Activated gamma-delta T cell treated with anti-CD3 and anti-CD28 coated beads, Interleukin-2, amount 50 U/mL, for 16 hours (primary cell): ENCODE data around the gene ZNF804B.

Experiments used
- DNase-seq: peaks from one replicate; pipeline ENCODE4 v3.0.0-alpha.2; 2020; ENCODE audit warnings: low read depth

The ZNF804B gene

GRCh38 chr7:88759230-88760135 lies at the start of gene ZNF804B:
Gene ZNF804B (plus strand): TSS chr7:88759700. CDS start chr7:88759977, 277 bp downstream.
- no peak for DNase-seq

- no peak for DNase-seq
Measured at GRCh38 chr7:88735920-88736319, 23.6 kb upstream of the ZNF804B start.

- DNase-seq: no peak
Measured at GRCh38 chr7:88737632-88738031, 21.9 kb upstream of the ZNF804B start.

- DNase-seq: no peak
Measured at GRCh38 chr7:88746126-88746525, 13.4 kb upstream of the ZNF804B start.

GRCh38 chr7:88756802-88757201 lies 2.7 kb upstream of the ZNF804B start:
- no peak for DNase-seq

- DNase-seq: no peak
Measured at GRCh38 chr7:88757371-88757770, 2.1 kb upstream of the ZNF804B start.

- no peak for DNase-seq
Measured at GRCh38 chr7:88758381-88759229, 895 bp upstream of the ZNF804B start.

GRCh38 chr7:88760136-88760515 lies 626 bp downstream of the ZNF804B start:
- DNase-seq: no peak

GRCh38 chr7:88761779-88762178 lies 2.3 kb downstream of the ZNF804B start:
- DNase-seq: no peak

- no peak for DNase-seq
Measured at GRCh38 chr7:88771417-88771816, 11.9 kb downstream of the ZNF804B start.

- DNase-seq: no peak
Measured at GRCh38 chr7:88772776-88773175, 13.3 kb downstream of the ZNF804B start.

- no peak for DNase-seq
Measured at GRCh38 chr7:88775838-88776237, 16.3 kb downstream of the ZNF804B start.

GRCh38 chr7:88787777-88788176 lies 28.3 kb downstream of the ZNF804B start:
- no peak for DNase-seq

- DNase-seq: no peak
Measured at GRCh38 chr7:88789480-88790064, 30.1 kb downstream of the ZNF804B start.

GRCh38 chr7:88791891-88792290 lies 32.4 kb downstream of the ZNF804B start:
- DNase-seq: no peak

- DNase-seq: no peak
Measured at GRCh38 chr7:88792361-88792760, 32.9 kb downstream of the ZNF804B start.

- no peak for DNase-seq
Measured at GRCh38 chr7:88795553-88795952, 36.1 kb downstream of the ZNF804B start, which contains the start of gene TEX47. Gene TEX47 (minus strand): TSS chr7:88795737. CDS start chr7:88794942, 795 bp downstream.

GRCh38 chr7:88801046-88801445 lies 41.5 kb downstream of the ZNF804B start:
- no peak for DNase-seq

GRCh38 chr7:88806280-88807037 lies 47.0 kb downstream of the ZNF804B start:
- no peak for DNase-seq

GRCh38 chr7:88818552-88818951 lies 59.1 kb downstream of the ZNF804B start:
- no peak for DNase-seq

- no peak for DNase-seq
Measured at GRCh38 chr7:88826222-88826621, 66.7 kb downstream of the ZNF804B start.
